GM19467 (cell line): ENCODE measurements around the gene UGT1A3.
"Not testable (repeated sequence)": the region's sequence is repeated elsewhere in the genome, so short reads cannot be mapped to it uniquely, and the experiment has no call there.

Experiments used
- ATAC-seq: cut with Tn5 transposase; IDR thresholded peaks from one replicate; pipeline ENCODE4 v1.9.1; 2021; ENCODE audit warnings: mild to moderate bottlenecking, moderate library complexity; ENCODE audit not compliant: unreplicated experiment

UGT1A3 gene

DNA sequence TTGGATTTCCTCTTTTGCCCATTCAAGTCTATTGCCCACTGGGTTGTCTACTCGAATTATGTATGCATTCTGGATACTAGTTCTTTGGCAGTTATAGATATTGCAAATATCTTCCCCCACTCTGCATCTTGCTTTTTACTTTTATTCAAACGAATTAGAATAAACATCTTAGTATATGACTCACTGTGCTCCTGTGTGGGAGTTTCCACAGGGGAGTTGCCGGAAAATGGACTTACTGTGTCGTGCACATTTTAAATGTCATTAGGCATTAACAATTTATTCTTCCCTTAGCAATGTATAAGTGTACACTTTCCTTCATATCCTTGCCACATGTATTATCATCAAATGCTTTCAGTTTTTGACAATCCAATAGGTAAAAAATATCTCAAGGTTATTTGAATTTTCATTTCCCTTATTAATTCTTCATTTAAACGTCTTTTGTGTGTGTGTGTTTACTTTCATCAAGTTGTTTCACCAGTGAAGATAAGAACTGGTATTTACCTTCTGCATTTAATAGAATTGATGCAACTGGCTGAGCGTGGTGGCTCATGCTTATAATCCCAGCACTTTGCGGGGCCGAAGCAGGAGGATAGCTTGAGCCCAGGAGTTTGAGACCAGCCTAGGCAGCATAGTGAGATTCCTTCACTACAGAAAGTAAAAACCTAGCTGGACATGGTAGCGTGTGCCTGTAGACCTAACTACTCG is 20.8 kb upstream of the UGT1A3 start:
- ATAC-seq: no peak

DNA sequence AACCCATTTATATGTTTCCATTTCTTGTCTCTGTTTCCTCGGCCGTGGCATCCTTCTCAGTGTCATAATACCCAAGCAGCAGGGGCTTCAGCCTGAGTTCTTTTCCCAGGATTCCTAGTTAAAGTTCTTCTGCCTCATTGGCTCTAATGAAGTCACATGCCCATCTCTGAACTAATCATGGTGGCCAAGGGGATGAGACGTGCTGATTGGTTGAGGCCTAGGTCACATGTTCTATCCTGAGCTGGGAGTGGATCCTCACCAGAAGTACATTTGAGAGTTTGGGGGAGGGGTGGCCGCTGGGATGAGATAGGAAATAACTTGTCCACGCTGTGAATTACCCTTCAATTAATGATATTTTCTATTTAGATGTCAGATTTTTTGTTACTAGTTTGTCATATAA is 19.9 kb upstream of the UGT1A3 start:
- no peak for ATAC-seq

DNA sequence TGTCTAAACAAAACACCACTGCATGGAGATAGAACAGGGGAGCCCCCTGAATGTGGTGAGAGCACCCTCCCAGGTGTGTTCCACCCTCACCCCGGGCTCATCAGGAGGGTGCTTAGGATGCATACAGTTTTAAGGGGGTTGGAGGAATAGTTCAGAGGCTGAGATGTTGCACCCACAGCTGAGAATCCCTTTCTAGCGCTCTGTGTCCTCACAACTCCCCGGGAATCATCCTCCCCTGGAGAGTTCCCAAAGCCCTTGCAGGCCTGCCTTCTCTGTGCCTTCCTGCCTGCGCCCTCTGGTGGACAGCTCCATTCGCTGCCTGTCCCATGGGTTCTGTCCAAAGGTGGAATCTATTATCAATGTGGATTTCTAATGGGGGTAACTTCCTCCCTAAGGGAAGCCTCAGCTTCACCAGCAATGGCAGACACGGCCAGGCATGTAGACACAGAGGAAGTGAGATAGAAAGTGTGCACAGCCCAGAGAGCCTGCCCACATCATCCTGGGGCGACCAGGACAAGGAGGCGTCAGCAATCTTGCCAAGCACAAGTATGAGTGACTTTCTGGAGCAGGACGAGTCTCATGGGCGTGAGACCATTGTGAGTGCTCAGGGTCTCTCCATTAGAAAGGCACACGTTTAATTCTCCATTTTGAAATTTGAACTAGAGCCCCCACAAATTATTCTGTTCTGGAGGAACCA is 17.4 kb upstream of the UGT1A3 start:
- peak; percentile 71 for ATAC-seq

- ATAC-seq: no peak
Measured at GRCh38 chr2:233712611-233713261, 16.1 kb upstream of the UGT1A3 start, which contains the start of gene UGT1A5. Gene UGT1A5, plus strand, starts transcription at chr2:233712907. Its CDS starts 85 bp downstream, at chr2:233712992.

GRCh38 chr2:233713262-233713615 is 15.6 kb upstream of the UGT1A3 start:
- ATAC-seq: no peak

DNA sequence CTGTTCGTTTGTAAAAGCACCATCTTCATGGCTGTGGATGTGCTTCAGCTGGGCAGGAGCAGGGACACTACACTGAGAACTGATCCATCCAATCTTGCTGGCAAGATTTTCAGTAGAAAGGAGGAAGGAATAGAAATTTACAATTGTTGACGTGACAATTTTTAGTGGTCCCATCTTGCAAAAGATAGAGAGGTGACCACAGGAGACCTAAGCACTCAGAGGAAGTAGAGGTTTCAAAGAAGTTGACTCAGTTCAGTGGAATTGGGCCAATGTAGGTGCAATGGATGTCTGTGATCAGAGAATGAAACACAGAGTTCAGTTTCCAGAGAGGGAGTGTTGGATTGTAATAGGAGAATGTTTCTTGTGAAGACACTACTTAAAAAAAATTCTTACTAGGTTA is 14.7 kb upstream of the UGT1A3 start:
- no peak for ATAC-seq

GRCh38 chr2:233718552-233718951 is 10.3 kb upstream of the UGT1A3 start, which contains the start of gene UGT1A4:
Gene UGT1A4, plus strand, starts transcription at chr2:233718736. Its CDS starts 85 bp downstream, at chr2:233718821.
- no peak for ATAC-seq

DNA sequence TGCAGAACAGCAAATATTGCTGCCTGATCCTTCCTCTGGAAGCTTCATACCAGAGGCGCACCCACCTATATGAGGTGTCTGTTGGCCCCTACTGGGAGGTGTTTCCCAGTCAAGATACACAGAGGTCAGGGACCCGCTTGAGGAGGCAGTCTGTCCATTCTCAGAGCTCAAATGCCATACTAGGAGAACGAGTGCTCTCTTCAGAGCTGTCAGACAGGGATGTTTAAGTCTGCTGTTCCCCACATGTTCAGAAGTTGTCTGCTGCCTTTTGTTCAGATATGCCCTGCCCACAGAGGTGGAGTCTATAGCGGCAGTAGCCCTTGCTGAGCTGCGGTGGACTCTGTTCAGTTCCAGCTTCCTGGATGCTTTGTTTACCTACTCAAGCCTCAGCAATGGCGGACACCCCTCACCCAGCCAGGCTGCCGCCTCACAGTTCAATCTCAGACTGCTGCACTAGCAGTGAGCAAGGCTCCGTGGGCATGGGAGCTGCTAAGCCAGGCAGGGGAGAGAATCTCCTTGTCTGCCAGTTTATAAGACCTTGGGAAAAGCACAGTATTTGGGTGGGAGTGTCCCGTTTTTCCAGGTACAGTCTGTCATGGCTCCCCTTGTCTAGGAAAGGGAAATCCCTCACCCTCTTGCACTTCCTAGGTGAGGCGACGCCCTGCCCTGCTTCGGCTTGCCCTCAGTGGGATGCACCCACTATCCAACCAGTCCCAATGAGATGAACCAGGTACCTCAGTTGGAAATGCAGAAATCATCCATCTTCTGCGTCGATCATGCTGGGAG is 8.2 kb downstream of the UGT1A3 start:
- ATAC-seq: not testable (repeated sequence)

- ATAC-seq: no peak
Measured at GRCh38 chr2:233740870-233741269, 12.0 kb downstream of the UGT1A3 start.

GRCh38 chr2:233743464-233744259 is 14.8 kb downstream of the UGT1A3 start:
- no peak for ATAC-seq

DNA sequence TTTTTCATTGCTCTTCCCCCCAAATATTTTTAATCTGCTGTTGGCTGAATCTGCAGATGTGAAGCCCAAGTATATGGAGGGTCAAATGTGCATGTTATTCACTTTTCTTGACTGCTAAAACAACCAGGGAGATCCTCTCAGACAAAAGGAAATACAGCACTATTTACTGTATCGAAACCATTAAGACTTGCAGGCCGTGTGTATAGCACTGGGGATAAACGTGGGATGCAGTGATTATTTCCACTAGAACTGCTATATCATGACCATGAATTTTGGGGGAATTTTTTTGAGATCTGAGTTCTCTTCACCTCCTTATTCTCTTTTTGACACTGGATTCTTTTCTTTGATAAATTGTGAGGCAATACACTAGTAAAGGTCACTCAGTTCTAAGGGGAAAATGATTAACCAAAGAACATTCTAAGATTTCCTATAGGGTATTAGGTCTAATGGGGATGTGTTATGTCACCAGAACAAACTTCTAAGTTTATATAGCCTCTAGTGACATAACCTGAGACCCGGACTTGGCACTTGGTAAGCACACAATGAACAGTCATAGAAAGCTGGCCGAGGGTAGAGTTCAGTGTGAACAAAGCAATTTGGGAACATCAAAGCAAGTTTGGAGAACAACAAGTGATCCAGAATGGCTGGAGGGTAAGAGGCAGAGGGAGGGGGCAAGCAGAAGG is 16.4 kb downstream of the UGT1A3 start:
- ATAC-seq: no peak

GRCh38 chr2:233745838-233746237 is 17.0 kb downstream of the UGT1A3 start:
- not testable (repeated sequence) for ATAC-seq

DNA sequence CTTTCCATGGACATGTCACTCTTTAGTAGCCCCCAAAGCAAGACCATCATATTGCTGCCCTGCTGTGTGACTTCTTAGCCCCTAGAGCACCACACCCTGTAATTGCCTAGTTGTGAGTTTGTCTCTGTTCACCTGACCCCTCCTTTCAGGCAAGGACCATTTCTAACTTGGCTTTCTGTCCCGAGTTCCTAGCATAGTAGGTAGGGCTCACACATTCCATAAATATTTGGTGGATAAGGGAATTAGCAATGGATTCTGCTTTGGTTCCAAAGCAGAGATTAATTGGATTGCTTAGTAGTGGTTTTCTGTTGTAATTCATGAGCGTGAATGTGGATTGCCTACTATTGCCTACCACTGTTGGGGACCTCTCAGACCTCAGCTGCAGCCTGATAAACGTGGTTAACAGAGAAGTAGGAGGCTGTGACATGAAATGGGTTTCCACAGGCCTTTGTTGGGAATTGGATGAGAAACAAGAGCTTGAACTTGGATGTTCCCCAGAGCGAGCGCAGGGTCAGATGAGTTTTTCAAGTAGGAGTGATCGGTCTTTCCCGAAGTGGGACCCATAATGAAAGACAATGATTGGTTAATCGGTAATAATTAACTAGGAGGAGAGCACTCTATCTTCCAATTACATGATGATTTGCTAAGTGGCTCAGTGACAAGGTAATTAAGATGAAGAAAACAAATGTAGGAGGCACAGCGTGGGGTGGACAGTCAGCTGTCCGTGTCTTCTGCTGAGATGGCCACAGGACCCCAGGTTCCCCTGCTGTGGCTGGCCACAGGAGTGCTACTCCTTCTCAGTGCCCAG is 17.8 kb downstream of the UGT1A3 start:
- no peak for ATAC-seq

GRCh38 chr2:233747283-233747544 is 18.4 kb downstream of the UGT1A3 start:
- no peak for ATAC-seq

DNA sequence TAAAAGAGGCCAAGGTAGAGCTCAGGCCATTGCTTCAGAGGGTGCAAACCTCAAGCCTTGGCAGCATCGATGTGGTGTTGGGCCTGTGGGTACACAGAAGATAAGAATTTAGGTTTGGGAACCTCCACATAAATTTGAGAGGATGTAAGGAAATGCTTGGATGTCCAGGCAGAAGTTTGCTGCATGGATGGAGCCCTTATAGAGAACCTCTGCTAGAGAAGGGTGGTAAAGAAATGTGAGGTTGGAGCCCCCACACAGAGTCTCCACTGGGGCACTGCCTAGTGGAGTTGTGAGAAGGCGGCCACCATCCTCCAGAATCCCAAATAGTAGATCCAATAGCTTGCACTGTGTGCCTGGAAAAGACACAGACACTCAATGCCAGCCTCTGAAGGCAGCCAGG is 21.8 kb downstream of the UGT1A3 start:
- not testable (repeated sequence) for ATAC-seq

- not testable (repeated sequence) for ATAC-seq
Measured at GRCh38 chr2:233751212-233752009, 22.6 kb downstream of the UGT1A3 start.

GRCh38 chr2:233754872-233755611 is 26.2 kb downstream of the UGT1A3 start:
- ATAC-seq: no peak
